ENCODE data around the gene FAM120A.

Gene FAM120A

GRCh38 chr9:93595461-93595860 is 144.0 kb downstream of the FAM120A start:
- no peak for DNase-seq (ENCODE audit: low read depth, low spot score)

DNA sequence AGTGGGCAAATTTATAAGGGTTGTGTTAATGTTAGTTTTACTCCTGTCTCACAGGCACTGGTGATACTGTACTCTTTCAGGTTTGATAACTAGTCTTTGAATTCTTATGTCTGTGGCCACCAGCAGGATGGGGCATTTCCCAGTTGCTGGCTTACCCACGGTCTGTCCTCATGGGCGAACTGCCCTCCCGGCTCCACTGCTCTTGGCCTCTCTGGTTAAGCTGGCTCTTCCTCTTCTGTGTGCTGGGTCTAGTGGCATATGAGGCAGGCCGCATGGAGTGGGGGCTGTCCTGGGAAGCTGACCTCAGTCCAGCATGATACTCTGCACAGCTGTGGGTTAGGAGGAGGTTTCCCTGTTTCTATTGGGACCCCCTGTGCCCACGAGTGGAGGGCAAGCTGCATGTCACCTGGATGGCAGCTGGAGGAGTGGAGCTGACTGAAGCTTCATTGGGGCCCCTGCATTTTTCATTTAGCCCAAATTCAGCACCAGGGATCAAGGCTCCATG is 144.4 kb downstream of the FAM120A start:
- DNase-seq (ENCODE audit: low read depth, low spot score), result no peak

- no peak for DNase-seq (ENCODE audit: low read depth, low spot score)
These were observed 144.9 kb downstream of the FAM120A start for GRCh38 chr9:93596399-93596798.

GRCh38 chr9:93597142-93597706 is 145.7 kb downstream of the FAM120A start:
- DNase-seq (ENCODE audit: low read depth, low spot score), result no peak

DNA sequence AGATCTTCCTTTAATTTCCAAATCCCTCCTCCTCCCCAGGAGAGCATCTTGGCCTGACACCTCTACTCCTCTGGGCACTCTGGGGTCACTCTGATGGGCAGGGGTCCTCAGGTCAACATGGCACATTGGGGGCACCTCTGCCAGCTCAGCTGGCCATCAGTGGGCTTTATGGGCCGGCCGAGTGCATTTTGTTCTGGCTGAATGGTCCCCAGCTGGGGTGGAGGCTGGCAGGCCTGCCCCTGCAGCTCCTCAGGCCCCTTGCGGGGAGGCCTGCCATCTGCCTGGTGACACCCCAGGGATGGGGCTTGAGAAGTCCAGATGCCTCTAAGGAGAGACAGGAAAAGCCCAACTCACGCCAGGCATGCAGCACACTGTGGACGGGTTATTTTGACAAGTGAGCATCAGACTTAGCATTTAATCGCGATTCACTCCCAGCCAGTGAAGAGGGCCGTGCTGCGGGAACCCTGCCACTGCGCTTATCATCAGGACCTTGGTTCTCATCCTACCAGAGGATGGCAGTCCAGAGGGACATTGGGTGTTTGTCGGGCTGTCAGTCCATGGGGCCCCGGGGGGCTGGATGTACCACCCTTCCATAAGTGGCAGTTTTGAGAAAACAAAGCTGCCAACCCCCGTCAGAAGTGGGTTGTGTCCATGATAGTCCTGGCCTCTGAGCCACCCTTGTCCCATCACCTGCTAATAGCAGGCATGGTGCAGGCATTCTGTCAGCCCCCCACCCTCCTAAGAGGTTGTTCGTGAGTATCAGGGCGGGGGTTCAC is 146.6 kb downstream of the FAM120A start:
- no peak for DNase-seq (ENCODE audit: low read depth, low spot score)

GRCh38 chr9:93598647-93599241 is 147.3 kb downstream of the FAM120A start:
- no peak for DNase-seq (ENCODE audit: low read depth, low spot score)

GRCh38 chr9:93599571-93600403 is 148.3 kb downstream of the FAM120A start:
- no peak for DNase-seq (ENCODE audit: low read depth, low spot score)

- DNase-seq (ENCODE audit: low read depth, low spot score), result no peak
These were observed 149.0 kb downstream of the FAM120A start for GRCh38 chr9:93600504-93600903.

DNA sequence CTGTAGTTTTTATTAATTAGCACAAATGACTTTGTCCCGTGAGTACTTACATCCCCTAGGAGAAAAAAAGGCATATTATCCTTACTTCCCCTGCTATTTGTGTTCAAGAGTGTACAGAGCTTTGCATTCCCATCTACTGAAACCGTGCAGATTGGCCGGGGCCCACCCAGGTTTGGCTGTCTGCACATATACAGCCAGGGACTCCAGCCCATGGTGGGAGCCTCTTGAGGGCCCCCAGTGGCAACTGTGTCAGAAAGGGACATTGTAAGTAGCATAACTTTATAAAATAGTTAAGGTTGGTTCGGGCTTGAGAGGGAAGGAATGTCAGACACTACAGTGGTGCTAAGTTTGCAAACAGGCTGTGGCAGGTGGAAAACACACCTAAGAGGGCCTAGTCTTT is 149.6 kb downstream of the FAM120A start:
- DNase-seq (ENCODE audit: low read depth, low spot score), result no peak

GRCh38 chr9:93601666-93602065 is 150.2 kb downstream of the FAM120A start:
- no peak for DNase-seq (ENCODE audit: low read depth, low spot score)

GRCh38 chr9:93603011-93603410 is 151.5 kb downstream of the FAM120A start:
- no peak for DNase-seq (ENCODE audit: low read depth, low spot score)

- no peak for DNase-seq (ENCODE audit: low read depth, low spot score)
These were observed 152.4 kb downstream of the FAM120A start for GRCh38 chr9:93603906-93604326.

DNA sequence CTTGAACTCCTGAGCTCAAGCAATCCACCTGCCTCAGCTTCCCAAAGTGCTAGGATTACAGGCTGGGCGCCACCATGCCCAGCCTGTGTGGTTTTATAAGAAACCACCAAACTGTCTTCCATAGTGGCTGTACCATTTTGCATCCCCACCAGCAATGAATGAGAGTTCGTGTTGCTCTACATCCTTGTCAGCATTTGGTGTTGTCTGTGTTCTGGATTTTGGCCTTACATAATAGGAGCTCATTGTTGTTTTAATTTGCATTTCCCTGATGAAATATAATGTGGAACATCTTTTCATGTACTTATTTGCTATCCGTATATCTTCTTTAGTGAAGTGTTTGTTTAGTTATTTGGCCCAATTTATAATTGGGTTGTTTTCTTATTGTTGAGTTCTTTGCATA is 154.7 kb downstream of the FAM120A start:
- DNase-seq (ENCODE audit: low read depth, low spot score), result no peak

DNA sequence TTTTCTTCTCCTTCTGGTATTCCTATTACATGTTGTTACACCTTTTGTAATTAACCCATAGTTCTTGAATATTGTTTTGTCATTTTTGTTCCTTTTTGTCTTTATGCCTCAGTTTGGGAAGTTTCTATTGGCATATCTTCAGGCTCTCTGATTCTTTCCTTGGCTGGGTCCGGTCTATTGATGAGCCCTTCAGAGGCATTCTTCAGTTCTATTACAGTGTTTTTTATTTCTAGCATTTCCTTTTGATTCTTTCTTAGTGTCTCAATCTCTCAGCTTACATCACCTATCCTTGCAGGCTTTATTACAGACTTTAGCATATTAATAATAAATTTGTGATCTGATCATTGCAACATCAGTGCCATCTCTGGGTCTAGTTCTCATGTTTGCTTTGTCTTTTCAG is 158.7 kb downstream of the FAM120A start:
- no peak for DNase-seq (ENCODE audit: low read depth, low spot score)

DNA sequence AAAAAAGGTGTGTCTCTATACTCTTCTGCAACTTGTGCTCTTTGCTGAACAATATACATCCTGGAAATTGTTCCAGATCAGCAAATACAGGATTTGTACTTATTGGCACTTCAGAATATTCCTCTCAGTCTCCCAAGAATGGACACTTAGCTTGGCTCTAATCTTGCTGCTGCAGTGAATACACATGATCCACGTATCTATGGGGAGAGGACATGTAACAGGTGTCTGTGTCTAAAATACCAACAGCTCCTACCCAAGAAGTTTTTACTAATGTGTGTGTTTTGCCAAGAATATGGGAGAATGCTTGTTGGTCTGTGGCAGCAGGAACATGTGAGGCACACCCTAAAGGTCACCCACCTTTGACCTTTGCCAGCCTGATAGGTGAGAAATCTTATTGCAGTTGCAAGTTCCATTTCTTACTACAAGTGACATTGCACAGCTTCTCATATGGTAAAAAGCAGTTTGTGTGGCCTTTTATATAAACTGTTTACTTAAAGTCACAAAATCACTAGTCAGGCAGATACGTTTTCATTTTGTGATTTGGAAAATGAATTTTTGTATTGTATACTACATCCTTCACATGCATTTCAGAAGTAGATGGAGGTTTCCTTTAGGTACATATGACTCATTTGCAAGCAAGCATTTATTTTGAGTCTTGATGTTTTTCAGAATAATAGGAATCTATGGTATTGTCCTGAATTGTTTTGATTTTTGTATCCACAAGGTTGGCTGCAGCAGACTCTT is 160.7 kb downstream of the FAM120A start:
- no peak for DNase-seq (ENCODE audit: low read depth, low spot score)

- DNase-seq (ENCODE audit: low read depth, low spot score), result no peak
These were observed 161.3 kb downstream of the FAM120A start for GRCh38 chr9:93612796-93613154.

- DNase-seq (ENCODE audit: low read depth, low spot score), result no peak
These were observed 161.7 kb downstream of the FAM120A start for GRCh38 chr9:93613174-93613573.

DNA sequence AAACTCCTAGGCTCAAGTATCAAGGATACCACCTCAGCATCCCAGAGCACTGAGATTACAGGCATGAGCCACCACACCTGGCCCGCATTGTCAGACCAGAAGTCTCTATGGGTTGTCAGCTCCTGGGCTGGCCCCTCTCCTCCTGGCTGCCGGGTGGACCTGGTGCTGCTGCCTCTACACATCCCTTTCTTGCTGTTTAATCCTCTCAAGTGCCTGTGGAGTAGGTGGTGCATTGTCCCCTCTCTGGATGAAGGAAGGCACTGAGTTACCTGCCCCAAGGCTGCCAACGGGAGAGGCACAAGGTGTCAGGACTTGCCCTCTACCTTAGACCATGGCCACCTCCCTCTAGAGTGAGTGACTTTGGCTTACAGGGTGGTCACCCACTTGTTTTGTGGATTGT is 162.3 kb downstream of the FAM120A start:
- no peak for DNase-seq (ENCODE audit: low read depth, low spot score)

DNA sequence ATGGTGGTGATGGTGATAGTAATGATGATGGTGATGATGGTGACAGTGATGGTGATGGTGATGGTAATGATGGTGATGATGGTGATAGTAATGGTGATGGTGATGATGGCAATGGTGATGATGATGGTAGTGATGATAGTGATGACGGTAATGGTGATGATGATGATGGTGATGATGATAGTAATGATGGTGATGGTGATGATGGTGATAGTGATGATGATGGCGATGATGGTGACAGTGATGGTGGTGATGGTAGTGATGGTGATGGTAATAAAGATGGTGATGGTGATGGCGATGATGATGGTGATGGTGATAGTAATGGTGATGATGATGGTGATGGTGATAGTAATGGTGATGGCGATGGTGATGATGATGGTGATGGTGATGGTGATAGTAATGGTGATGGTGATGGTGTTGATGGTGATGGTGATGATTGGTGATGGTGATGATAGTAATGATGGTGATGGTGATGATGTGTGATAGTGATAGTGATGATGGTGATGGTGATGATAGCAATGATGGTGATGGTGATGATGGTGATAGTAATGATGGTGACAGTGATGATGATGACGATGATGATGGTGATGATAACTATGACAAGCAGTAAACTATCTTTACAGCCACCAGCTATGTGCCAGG is 163.5 kb downstream of the FAM120A start:
- DNase-seq (ENCODE audit: low read depth, low spot score), result no peak

All from iPS DF 19.7 (cell line).